Islet precursor cell (in vitro differentiated cells): ENCODE measurements around the gene CYS1.

ENCODE experiments used
- DNase-seq: peaks from one replicate; pipeline ENCODE4 v3.0.0-alpha.2; 2018

The CYS1 gene

GRCh38 chr2:10091182-10091888 is 11.1 kb upstream of the CYS1 start:
- DNase-seq: no peak

GRCh38 chr2:10089565-10090190 is 9.5 kb upstream of the CYS1 start:
- DNase-seq: no peak

GRCh38 chr2:10087360-10087759 is 7.1 kb upstream of the CYS1 start:
- DNase-seq: no peak

- DNase-seq: no peak
Measured at GRCh38 chr2:10086950-10087349, 6.7 kb upstream of the CYS1 start.

- no peak for DNase-seq
Measured at GRCh38 chr2:10085668-10086059, 5.5 kb upstream of the CYS1 start.

- DNase-seq: no peak
Measured at GRCh38 chr2:10085043-10085667, 4.9 kb upstream of the CYS1 start.

GRCh38 chr2:10084223-10084865 is 4.1 kb upstream of the CYS1 start:
- DNase-seq: no peak

GRCh38 chr2:10083692-10084211 is 3.5 kb upstream of the CYS1 start:
- DNase-seq: no peak

GRCh38 chr2:10083046-10083445 is 2.8 kb upstream of the CYS1 start:
- no peak for DNase-seq

GRCh38 chr2:10080536-10081304 is 509 bp upstream of the CYS1 start:
- DNase-seq: no peak

GRCh38 chr2:10079266-10079869 is 843 bp downstream of the CYS1 start:
- DNase-seq: no peak

- peak; percentile 72 for DNase-seq
Measured at GRCh38 chr2:10078704-10079265, 1.4 kb downstream of the CYS1 start.

- DNase-seq: no peak
Measured at GRCh38 chr2:10078001-10078400, 2.2 kb downstream of the CYS1 start.

- DNase-seq: no peak
Measured at GRCh38 chr2:10076988-10077527, 3.2 kb downstream of the CYS1 start.

GRCh38 chr2:10076511-10076910 is 3.7 kb downstream of the CYS1 start:
- no peak for DNase-seq

GRCh38 chr2:10075571-10076209 is 4.5 kb downstream of the CYS1 start:
- DNase-seq: no peak

GRCh38 chr2:10075101-10075500 is 5.1 kb downstream of the CYS1 start:
- DNase-seq: no peak

GRCh38 chr2:10073706-10074105 is 6.5 kb downstream of the CYS1 start:
- no peak for DNase-seq

GRCh38 chr2:10072656-10073480 is 7.3 kb downstream of the CYS1 start:
- DNase-seq: peak; percentile 94

GRCh38 chr2:10071595-10071994 is 8.6 kb downstream of the CYS1 start:
- DNase-seq: no peak
